Liver (tissue), 9 donors: ENCODE data around the gene EDRF1. TPM values are rescaled to one million over a fixed set of nuclear protein-coding genes. Genes with fewer than 3 reads are reported as not detected.

Experiments used
- DNase-seq: peaks from one replicate; pipeline ENCODE4 v3.0.0-alpha.2; 2017; ENCODE audit warnings: low spot score
- H3K27ac ChIP-seq, 2 donors: one replicate each; pipeline ENCODE4 v1.7.0; 2013; ENCODE audit warnings: inconsistent platforms in 2 of 2, low read length in 2 of 2, control low read depth in 1 of 2, low read depth in 1 of 2, mild to moderate bottlenecking in 1 of 2
- H3K27me3 ChIP-seq, 4 donors: one replicate each; pipeline versions ENCODE4 v1.6.1 to v1.7.0; 2013; ENCODE audit warnings: low read length in 3 of 4, inconsistent platforms in 1 of 4, mild to moderate bottlenecking in 1 of 4, moderate library complexity in 1 of 4; ENCODE audit not compliant: control insufficient read depth in 4 of 4, insufficient read depth in 4 of 4
- H3K36me3 ChIP-seq, 4 donors: one replicate each; pipeline versions ENCODE4 v1.6.1 to v1.7.0; 2013; ENCODE audit warnings: low read length in 3 of 4, mild to moderate bottlenecking in 3 of 4, low read depth in 1 of 4, moderate library complexity in 1 of 4; ENCODE audit not compliant: control insufficient read depth in 4 of 4, insufficient read depth in 3 of 4
- H3K4me1 ChIP-seq, 4 donors: one replicate each; pipeline versions ENCODE4 v1.6.1 to v1.7.0; 2013; ENCODE audit warnings: low read length in 3 of 4, mild to moderate bottlenecking in 3 of 4, moderate library complexity in 1 of 4; ENCODE audit not compliant: control insufficient read depth in 4 of 4, insufficient read depth in 4 of 4
- H3K4me3 ChIP-seq, 3 donors: one replicate each; pipeline versions ENCODE4 v1.6.1 to v1.7.0; 2013; ENCODE audit warnings: low read length in 3 of 3, control low read depth in 1 of 3, low read depth in 1 of 3, mild to moderate bottlenecking in 1 of 3
- H3K9ac ChIP-seq, 2 donors: one replicate each; pipeline ENCODE4 v1.7.0; 2013; ENCODE audit warnings: low read length in 2 of 2, mild to moderate bottlenecking in 2 of 2, moderate library complexity in 2 of 2, control low read depth in 1 of 2, low read depth in 1 of 2
- H3K9me3 ChIP-seq, 4 donors: one replicate each; pipeline versions ENCODE4 v1.6.1 to v1.7.0; 2013; ENCODE audit warnings: low read length in 3 of 4; ENCODE audit not compliant: control insufficient read depth in 4 of 4
- FOXA1 ChIP-seq: IDR thresholded peaks from 2 replicates; pipeline ENCODE4 v1.6.1; 2016; ENCODE audit warnings: antibody characterized with exemption
- FOXA2 ChIP-seq: IDR thresholded peaks from 2 replicates; pipeline ENCODE4 v1.6.1; 2016; ENCODE audit warnings: antibody characterized with exemption
- GABPA ChIP-seq, 2 donors: IDR thresholded peaks in 1 of 2; conservative IDR thresholded peaks in 1 of 2; 2 replicates each; pipeline ENCODE4 v1.6.1; 2016; ENCODE audit warnings: antibody characterized with exemption in 2 of 2, mild to moderate bottlenecking in 1 of 2, moderate library complexity in 1 of 2
- HNF4A ChIP-seq, 2 donors: conservative IDR thresholded peaks; 2 replicates each; pipeline ENCODE4 v1.6.1; 2016; ENCODE audit warnings: antibody characterized with exemption in 2 of 2, mild to moderate bottlenecking in 2 of 2
- HNF4G ChIP-seq: IDR thresholded peaks from 2 replicates; pipeline ENCODE4 v1.6.1; 2016; ENCODE audit warnings: antibody characterized with exemption
- RAD21 ChIP-seq, 2 donors: IDR thresholded peaks; 2 replicates each; pipeline ENCODE4 v1.6.1; 2016; ENCODE audit warnings: antibody characterized with exemption in 2 of 2, mild to moderate bottlenecking in 2 of 2
- REST ChIP-seq: IDR thresholded peaks from 2 replicates; pipeline ENCODE4 v1.6.1; 2016; ENCODE audit warnings: antibody characterized with exemption, mild to moderate bottlenecking
- RXRA ChIP-seq, 2 donors: IDR thresholded peaks; 2 replicates each; pipeline ENCODE4 v1.6.1; 2017 to 2018; ENCODE audit warnings: antibody characterized with exemption in 2 of 2, mild to moderate bottlenecking in 1 of 2
- SP1 ChIP-seq: IDR thresholded peaks from 2 replicates; pipeline ENCODE4 v1.6.1; 2018; ENCODE audit warnings: antibody characterized with exemption, mild to moderate bottlenecking
- TAF1 ChIP-seq: conservative IDR thresholded peaks from 2 replicates; pipeline ENCODE4 v1.6.1; 2016; ENCODE audit warnings: antibody characterized with exemption, mild to moderate bottlenecking
- YY1 ChIP-seq: IDR thresholded peaks from 2 replicates; pipeline ENCODE4 v1.6.1; 2016; ENCODE audit warnings: antibody characterized with exemption, mild to moderate bottlenecking
- whole genome bisulfite sequencing: extraction: QIAGEN DNeasy Blood & Tissue Kit; methylation state at CpG from one replicate; pipeline ENCODE4 v1.1.7; 2013; 5-methylcytosine and 5-hydroxymethylcytosine counted together
- polyA plus RNA-seq, 2 donors: library from polyadenylated mRNA; stranded (reverse) in 1 of 2; unstranded in 1 of 2; fragments of 200-250 nt in 1 of 2; fragments of >200 nt in 1 of 2; fragmentation: Nextera tagmentation in 1 of 2; extraction: Ambion mirVana in 1 of 2; gene quantifications; one replicate each; pipeline versions ENCODE4 v1.2.1 to v1.2.3, GENCODE V29; 2013 to 2015
- total RNA-seq, 2 donors: library from RNA; depleted of rRNA; stranded (reverse); fragments of >200 nt; gene quantifications; one replicate each; pipeline ENCODE4 v1.2.3, GENCODE V29; 2014
- TF ChIP-seq, protein P1 (sequence below): IDR thresholded peaks from 2 replicates; pipeline ENCODE4 v1.6.1; 2016; ENCODE audit warnings: antibody characterized with exemption
- TF ChIP-seq, protein P2 (sequence below): IDR thresholded peaks from 2 replicates; pipeline ENCODE4 v1.6.1; 2016; ENCODE audit warnings: antibody characterized with exemption
- donor health status: healthy.
- donor health status: healthy.
- donor health status: healthy.
- donor health status: healthy.
- donor health status: healthy.

Gene EDRF1
- total and polyA plus RNA-seq, 4 donors, result 3.9 to 17.0 (median 9.2) TPM

DNA sequence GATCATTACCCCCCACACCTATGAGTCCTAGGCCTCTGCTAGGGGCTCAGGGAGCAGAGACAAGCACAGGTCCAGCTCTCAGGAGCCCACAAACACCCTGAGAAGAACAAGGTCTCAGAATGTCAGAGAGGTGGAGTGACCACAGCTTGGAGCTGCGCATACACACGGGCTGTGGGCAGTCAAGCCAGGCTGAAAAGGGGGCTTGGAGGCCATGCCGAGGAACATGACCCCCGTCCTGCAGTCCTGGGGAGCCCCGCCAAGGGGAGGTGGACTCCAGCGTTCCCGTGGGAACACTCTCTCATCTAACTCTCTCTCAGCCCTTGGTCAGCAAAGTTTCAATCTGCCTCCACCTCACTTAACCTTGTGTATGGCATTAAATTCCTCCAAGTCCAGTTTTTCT lies 63.9 kb downstream of the EDRF1 start:
- no peaks in the 10 kb centered on the region for H3K4me1 ChIP-seq
- no peak for DNase-seq
- WGBS, result 96% methylated on average over 7 of the region's 7 CpGs
- H3K36me3 ChIP-seq, result peaks cover 0 to 8% (median 3%) of the 10 kb centered on the region in 4 donors
- no peak for TF ChIP-seq HNF4A (conservative IDR thresholded peaks at IDR 0.05)
- TF ChIP-seq, protein P1, sequence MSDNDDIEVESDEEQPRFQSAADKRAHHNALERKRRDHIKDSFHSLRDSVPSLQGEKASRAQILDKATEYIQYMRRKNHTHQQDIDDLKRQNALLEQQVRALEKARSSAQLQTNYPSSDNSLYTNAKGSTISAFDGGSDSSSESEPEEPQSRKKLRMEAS, result no peak
- TF ChIP-seq GABPA (IDR thresholded peaks at IDR 0.05 in 1 of 2, conservative IDR thresholded peaks at IDR 0.05 in 1 of 2), result no peak
- H3K9me3 ChIP-seq, result no peaks in the 10 kb centered on the region
- H3K9ac ChIP-seq, result no peak overlapping the region
- no peak overlapping the region for H3K27ac ChIP-seq
- H3K27me3 ChIP-seq, result no peaks in the 10 kb centered on the region
- H3K4me3 ChIP-seq, result no peak overlapping the region

GRCh38 chr10:125783957-125784356 lies 64.4 kb downstream of the EDRF1 start:
- DNase-seq, result no peak

More at GRCh38 chr10:125783957-125784356, 64.4 kb downstream of the EDRF1 start:
- TF ChIP-seq, protein P1, result no peak
- TF ChIP-seq RXRA (IDR thresholded peaks at IDR 0.05), result no peak
- no peak for TF ChIP-seq FOXA2
- no peak for TF ChIP-seq YY1
- TF ChIP-seq TAF1, result no peak
- TF ChIP-seq REST, result no peak
- TF ChIP-seq HNF4G, result no peak
- TF ChIP-seq, protein P2, sequence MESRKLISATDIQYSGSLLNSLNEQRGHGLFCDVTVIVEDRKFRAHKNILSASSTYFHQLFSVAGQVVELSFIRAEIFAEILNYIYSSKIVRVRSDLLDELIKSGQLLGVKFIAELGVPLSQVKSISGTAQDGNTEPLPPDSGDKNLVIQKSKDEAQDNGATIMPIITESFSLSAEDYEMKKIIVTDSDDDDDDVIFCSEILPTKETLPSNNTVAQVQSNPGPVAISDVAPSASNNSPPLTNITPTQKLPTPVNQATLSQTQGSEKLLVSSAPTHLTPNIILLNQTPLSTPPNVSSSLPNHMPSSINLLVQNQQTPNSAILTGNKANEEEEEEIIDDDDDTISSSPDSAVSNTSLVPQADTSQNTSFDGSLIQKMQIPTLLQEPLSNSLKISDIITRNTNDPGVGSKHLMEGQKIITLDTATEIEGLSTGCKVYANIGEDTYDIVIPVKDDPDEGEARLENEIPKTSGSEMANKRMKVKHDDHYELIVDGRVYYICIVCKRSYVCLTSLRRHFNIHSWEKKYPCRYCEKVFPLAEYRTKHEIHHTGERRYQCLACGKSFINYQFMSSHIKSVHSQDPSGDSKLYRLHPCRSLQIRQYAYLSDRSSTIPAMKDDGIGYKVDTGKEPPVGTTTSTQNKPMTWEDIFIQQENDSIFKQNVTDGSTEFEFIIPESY, result no peak
- TF ChIP-seq SP1, result no peak
- TF ChIP-seq FOXA1, result no peak
- TF ChIP-seq RAD21 (IDR thresholded peaks at IDR 0.05), result no peak
- no peaks in the 10 kb centered on the region for H3K9me3 ChIP-seq
- H3K4me3 ChIP-seq, result no peak overlapping the region
- no peak overlapping the region for H3K9ac ChIP-seq
- no peaks in the 10 kb centered on the region for H3K27me3 ChIP-seq
- H3K36me3 ChIP-seq, result peaks cover 0 to 13% (median 3%) of the 10 kb centered on the region in 4 donors
- no peak overlapping the region for H3K27ac ChIP-seq
- no peaks in the 10 kb centered on the region for H3K4me1 ChIP-seq
- 86% methylated on average over 6 of the region's 6 CpGs for WGBS
